NK-92 treated with Interleukin-12 subunit alpha and Interleukin-12 subunit beta, amount 100 ng/mL, for 24 hours (cell line): ENCODE measurements around the gene GTSE1.

Experiments used
- DNase-seq: peaks from one replicate; lab custom pipeline; 2025; lab: John Stamatoyannopoulos, UW

Gene GTSE1

DNA sequence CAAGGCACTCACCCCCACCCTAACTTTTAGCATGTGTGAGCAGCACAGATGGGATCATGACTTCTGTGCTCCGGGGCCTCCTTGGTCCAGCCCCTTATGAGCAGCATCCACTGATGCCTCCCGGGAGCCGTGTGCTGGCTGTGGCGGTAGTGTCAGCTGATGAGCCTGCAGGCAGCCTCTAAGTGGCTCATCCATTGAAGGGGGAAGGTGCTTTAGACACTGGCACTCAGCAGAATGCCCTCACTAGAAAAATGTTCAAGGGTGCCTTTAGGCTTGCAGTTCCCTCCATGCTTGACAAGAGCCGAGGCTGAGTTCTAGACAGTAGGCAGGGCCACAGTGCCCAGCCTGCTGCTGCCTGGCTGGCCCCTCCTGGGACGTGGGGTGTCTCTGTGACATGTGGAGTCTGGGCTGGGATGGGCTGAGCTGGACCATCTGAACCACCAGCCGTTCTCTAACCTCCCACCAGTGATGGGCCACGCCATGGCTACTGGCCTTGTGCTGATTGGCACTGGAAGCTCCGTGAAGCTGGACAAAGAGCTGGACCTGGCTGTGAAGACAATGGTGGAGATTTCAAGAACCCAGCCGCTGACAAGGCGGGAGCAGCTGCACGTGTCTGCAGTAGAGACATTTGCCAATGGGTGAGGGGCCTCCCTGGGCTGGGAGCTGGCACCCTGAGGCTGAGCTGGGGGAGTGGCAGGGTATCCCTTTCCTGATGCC, 23.1 kb upstream of the GTSE1 start:
- DNase-seq: no peak

DNA sequence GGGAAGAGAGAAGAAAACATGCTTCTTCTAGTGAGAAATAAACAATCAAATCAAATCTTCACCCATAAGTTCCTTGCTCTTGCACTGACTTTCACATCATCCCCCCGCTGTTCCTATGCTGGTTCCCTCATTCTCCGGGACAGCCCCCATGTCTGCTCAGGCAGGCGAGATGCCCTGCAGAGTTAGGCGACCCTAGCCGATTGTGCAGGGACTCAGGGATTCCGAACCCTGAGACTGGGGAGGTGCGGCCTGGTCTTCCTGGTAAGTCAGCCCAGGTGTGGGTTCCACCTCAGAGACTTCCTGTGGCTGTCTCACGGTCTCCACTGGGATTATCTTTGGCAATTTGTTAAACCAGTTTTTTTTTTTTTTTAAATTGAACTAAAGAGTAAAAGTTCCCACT, 22.3 kb upstream of the GTSE1 start:
- no peak for DNase-seq

DNA sequence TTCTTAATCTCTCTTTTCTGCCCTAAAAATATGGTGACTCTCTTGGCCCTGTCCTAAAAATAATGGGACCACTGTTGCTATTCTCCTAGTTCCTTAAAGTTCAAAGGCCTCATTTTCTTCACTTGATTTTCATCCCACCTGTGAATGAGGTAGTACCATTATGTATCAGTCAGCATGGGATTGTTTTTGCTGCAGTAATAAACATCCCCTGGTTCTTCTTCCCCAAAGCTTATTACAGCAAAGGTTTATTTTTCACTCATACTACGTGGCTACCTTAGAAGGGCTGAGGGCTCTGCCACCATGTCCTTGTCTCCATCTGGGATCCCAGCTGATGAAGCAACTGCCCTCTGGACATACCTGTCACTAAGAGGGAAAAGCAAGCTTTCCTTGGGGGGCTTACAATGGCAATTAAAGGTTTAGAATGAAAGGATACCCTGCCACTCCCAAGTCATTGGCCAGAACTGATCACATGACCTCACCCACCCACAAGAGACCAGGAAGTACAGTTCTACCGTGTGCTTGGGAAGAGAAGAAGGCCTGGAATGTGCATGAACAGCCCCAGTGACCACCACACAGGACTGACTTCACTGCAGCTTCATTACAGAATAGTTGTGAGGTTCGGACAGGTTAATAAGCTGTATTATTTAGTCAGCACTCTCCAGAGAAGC, 21.1 kb upstream of the GTSE1 start:
- no peak for DNase-seq

DNA sequence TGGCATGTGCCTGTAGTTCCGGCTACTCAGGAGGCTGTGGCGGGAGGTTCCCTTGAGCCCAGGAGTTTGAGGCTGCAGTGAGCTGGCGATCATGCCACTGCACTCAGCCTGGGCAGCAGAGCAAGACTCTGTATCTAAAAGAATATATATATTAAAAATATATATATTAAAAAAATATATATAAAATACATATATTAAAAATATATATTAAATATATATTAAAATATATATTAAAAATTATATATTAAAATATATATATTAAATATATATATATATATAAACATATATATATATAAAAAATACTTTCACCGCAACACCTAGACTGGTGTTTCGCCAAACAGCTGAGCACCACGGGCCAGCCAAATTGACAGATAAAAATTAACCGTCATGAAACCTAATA, 20.1 kb upstream of the GTSE1 start:
- no peak for DNase-seq

DNA sequence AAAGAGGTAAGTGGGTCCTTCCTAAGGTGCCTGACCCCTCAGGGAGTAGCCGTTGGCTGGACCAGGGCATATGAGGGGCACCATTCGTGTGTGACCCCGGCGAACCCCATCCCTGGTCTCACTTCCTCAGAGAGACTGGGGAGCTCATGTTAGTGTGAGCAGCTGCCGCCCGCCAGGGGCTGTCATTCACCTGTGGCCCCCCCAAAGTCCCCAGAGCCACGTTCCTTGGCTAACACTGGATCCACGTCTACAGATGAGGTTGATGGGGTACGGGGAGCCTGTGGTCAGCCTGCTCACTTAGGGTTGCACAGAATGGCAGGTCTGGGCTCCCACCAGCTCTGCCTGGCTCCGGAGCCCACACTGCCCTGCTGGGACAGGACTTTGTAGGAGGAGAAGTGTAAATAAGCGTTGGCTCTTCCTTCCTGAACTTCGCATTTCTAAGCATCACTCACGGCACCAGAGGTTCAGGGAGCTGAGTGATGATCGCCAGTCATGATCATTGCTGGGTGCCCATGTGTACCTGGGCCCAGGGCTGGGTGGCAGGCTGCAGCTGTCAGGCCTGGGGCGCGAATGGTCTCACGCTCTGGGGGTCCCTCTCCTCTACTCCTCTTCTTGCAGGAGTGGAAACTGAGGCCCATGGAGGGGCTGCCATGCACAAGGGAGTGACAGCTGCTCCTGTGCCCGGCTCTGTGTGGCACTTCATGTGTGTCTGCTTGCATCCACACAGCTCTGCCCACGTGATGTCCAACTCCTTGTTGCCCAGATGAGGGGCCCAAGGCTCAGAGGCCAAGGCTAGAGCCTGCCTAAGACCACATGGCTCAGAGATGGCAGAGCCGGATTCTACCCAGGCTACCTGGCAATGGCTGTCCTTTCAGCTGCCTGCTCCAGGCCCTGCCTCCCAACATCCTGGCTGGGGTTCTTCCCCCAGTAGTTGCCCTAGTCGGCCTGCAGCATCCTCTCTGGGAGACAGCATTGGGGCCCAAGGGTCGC, 17.7 kb upstream of the GTSE1 start:
- no peak for DNase-seq

DNA sequence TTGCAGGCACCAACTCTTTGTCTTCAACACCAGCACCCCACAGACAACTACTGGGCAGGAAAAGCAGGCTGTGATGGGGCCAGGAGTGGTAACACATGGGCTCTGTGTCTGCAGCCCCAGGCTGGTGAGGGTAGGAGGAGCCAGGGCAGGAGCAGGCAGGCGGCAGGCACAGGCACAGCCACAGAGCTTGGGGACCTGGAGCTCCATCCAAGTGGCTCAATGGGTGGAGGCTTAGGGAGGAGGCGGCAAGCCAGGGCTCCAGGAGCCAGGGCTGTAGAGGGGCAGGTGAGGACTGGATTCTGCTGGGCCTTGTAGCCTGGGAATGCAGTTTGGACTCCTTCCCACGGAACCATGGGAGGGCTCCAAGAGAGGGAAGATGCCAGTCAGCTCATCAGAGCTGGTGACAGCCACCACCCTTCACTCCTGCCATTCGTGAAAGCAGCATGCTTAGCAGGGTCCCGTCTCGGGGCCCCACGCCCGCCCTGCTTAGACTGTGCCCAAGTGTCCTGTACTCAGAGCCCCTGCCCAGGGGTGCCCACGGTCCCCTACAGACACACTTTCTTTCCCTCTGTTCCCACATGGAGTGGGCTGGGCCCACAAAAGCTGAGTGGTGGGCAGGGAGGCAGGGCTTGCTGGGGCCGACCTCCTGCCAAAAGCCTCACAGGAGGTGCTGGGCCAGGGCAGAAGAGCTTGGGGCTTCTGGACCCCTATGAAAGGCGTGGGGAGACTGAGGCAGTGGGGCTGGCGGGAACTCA, 16.4 kb upstream of the GTSE1 start:
- DNase-seq: no peak

DNA sequence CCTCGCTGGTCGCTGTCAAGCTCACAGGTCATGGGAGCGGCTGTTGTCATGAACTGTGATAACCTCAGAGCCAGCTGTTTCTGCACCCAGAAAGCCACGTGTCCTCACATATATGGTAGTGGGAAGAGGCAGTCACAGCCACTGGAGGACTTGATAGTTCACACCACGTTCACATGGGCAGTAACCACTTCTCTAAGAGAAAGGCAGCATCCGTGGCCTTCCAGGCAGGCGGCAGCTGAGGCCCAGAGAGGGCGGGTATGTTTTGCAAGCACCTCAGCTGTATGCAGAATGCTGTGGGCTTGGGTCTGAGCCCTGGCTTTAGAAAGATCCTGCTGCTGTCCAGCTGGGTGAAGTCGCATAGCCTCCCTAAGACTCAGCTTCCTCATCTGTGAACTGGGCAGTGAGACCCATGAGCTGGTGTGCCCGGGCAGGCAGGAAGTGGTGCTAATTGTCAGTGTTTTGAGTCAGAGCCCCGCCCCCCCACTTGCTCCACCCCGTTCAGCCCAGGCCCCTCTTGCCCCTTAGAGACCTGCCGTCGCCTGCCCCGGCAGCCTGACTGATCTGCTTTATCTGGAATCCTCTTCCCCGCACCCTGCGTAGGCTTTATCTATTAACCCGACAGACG, 15.6 kb upstream of the GTSE1 start:
- peak; percentile 37 for DNase-seq

DNA sequence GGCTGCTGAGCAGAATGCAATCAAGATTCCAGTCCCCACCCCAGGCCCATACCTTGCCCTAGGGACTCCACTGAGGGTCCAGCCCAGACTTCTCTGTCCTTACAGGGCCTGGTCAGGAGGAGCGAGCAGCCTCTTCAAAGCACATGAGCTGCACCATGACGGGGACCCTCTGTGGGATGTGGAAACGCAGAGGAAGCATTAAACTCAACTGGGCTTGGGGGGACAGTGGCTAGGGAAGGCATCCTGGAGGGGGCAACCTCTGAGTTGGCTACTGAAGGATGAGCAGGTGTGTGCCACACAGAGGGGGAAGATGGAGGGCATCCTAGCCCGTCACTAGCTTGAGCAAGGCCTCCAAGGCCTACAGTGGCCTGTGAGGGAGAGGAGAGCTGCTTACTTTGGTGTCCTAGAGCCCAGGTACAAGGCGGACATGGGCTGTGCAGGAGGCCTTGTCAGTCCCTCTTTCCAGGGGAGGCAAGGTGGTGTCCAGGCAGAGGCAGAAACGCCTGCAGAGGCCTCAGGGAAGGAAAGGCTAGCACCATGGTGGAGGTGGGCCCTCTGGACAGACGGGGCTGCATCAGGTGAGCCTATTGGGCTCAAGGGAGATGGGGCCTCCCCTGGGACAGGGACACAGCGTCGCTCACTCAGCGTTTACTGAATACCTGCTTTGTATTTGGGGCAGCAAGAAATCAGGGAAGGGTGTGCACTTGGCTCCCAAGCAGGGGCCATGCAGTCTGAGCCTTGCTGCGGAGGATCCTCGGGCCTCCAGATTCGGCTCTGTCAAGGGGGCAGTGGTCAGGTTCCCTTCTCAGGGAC, 14.6 kb upstream of the GTSE1 start:
- DNase-seq: no peak

DNA sequence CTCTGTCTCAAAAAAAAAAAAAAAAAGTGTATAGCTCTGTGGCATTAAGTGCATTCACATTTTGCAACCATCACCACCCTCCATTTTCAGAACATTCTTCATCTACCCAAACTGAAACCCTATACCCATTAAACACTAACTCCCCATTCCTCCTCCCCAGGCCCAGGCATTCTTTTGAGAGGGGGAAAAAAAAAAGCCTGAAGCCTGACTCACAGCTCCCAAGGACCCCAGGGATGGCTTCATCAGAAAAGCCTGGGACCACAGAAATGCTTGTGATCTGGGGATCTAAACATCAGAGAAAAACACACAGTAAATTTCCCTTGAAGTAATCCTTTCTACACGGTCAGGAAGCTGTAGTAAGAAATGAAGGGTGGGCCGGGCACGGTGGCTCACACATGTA, 10.7 kb upstream of the GTSE1 start:
- DNase-seq: no peak

DNA sequence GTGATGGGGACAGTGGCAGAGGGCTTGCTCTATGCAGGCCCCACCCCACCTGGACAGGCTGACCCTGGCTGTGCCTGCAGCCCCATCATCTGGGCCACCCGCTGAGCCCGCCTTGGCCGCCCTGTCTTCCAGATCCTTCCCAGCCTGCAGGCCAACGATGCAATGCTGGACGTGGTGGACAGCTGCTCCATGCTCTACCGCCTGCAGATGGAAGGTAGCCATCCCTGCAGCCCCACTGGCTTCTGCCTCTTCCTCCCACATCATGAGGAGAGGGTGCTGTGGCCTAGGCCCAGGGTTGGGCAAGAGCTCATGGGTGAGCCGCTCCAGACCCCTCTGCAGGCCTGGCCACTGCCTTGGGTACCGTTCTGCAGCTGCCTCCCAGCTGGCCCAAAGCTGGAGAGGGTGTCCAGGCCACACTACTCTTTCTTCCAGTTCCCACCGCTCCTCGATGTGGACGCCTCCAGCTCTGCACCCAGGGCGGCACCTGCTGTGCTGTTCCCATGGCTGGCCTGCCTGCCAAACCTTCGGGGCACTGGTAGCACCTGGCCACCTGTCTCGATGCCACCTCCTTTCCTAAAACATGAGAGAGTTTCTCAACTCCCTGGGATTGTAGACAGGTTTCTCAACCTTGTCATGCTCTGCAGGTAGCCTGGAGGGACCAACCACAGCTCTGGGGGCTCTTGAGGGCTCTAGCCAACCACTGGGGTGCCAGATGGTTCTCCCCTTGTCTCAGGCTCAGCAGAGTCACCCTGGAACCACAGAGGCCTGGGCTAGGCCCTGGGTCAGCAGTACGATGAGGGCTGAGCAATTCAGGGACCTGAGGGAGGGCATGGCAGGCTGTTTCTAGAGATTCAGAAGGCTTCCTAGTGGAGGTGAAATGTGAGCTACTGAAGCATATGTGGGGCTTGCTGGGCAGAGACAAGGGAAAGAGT, 9.5 kb upstream of the GTSE1 start:
- DNase-seq: no peak

DNA sequence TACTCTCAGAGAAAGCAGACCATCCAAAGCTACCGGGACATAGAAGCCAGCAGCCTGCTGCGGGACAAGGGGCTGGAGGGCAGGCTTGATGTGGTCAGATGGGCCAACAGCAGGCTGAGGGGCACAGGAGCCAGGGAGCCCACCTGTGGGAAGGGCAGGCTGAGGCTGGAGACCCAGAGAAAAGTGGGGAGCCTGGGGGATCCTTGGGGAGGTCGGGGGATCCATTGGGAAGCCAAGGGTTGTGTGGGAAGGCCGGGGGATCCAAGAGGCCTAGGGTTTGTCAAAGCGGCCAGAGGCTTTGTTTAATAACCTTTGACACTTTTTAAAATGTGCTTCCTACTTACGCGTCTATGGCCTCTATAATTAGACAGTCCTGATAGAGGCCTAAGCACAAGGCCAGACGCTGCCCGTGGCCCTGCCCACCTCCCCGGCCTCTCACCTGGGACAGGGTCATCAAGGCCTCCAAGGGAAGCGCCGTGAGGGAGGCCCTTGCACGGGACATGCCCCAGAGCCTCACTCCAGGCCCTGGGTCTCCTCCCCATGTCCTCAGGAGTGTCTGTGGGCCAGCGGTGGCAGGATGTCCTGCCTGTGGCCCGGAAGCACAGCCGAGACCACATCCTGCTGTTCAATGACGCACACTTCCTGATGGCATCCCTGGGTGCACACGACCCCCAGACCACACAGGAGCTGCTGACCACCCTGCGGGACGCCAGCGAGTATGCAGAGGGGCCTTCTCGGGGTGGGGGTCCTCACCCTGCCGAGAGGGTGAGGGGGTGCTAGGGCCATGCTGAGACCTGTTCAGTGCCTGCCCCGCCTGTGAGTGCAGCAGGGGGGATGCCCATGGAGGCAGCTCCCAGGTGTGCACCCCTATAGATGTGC, 8.6 kb upstream of the GTSE1 start:
- DNase-seq: peak; percentile 72

DNA sequence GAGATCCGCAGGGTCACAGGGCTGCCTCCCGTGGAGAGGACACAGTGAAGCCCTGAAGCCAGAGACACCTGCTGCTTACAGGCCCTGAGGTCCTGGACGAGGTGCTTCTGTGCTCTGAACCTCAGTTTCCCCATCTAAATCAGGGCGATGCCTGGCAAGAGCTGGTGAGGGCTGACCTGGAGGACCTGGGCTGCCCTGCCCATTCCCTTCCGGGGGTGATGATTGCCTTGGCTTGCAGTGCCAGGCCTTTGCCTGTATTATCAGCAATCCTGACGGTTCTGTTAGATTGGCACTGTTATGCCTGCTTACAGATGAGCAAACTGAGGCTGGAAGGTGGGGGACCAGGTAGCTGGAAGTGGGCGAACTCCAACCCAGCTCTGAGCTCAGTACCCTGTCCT, 7.8 kb upstream of the GTSE1 start:
- DNase-seq: no peak

DNA sequence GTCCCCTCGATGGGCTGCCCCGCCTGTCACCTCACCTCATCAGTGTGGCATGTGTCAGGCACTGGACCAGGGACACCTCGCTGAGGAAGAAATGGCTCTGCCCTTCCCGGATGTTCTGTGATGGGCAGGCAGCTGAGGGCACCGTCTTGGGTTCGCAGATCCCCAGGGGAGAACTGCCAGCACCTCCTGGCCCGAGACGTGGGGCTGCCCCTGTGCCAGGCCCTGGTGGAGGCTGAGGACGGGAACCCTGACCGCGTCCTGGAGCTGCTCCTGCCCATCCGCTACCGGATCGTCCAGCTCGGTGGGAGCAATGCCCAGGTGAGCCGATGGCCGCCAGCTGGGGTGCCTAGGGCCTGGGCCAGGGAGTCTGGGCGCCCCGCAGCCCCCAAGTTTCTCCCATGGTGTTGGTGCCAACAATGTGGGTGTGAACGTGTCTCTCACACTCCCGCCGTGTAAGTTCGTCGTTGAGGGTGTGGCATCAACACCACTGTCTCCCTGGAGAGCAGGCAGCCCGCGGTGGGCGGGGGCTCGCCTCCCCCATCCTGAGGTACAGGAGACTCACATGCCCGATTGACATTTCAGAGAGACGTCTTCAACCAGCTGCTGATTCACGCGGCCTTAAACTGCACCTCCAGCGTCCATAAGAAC, 7.3 kb upstream of the GTSE1 start:
- no peak for DNase-seq

DNA sequence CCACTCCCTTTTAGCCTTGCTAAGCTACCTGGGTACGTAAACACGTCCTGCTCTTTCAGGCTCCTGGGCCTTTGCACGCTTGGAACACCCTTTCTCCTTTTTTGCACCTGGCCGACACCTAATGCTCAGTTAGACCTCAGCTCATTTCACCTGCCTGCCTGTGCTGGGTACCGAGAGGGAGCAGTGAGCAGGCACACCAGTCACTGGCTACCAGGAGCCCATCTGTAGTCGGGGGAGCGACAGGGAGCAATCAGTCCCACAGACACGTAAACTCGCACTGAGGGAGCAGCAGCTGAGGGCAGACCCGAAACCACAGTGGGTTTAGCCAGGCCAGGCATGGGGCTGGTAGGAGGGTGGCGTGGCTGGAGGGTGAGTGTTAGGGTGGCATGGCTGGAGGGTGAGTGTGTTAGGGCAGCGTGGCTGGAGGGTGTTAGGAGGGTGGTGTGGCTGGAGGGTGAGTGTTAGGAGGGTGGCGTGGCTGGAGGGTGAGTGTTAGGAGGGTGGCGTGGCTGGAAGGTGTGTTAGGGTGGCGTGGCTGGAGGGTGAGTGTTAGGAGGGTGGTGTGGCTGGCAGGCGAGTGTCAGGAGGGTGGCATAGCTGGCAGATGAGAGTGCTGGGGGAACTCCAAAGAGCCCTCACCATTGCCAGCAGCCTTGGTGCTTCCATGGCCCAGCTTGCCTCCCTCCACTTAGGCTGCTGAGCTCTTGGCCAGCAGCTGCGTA, 6.4 kb upstream of the GTSE1 start:
- DNase-seq: no peak

DNA sequence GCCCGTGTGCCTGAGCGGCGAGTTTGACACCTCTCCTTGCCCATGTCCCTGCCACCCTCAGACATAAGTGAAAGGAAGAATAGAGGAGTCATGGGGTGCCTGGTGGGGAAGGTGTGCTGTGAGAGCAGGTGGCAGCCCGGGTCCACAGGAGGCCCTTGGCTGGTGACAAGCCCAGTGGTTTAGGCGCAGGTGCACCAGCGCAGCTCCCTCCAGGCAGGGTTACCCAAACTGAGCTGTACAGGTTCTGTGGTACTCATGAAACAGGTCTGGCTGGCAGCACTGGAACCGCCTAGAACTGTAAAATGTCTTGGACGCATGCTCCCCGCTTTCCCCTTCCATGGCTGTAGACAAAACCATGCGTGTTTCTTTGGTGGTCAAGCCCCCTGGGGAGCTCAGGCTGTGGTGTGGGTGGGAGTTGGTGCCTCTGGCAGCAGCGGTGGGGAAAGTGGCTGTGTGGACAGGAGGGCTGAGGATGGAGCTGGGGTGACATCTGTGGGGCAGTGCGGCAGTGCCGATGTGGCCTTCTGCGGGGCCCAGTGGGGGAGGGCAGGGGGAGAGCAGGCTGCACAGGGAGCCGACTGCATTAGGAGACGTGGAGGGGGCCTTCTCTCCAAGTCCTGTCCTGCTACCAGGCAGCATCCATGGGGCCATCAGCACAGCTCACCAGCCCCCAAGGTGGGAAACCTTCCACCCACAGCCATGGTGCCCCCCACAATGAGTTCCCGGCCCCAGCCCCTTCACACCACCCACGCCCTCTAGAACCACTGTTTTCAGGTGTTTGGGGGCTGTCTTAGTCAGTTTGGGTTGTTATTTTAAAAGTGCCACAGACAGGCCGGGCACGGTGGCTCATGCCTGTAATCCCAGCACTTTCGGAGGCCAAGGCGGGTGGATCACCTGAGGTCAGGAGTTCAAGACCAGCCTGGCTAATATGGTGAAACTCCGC, 5.6 kb upstream of the GTSE1 start:
- DNase-seq: no peak

DNA sequence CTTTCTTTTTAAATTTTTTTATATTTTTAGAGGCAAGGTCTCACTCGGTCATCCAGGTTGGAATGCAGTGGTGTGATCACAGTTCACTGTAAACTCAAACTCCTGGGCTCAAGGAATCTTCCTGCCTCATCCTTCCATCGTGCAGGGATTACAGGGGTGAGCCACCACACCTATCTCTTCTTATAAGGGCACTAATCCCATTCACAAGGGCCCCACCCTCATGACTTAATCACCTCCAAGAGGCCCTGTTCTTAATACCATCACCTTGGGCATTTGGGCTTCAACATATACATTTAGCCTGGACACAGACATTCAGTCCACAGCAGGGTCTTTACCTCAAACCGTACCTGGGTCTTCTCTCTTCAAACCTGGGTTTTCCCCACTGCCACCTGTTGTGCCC, 4.5 kb upstream of the GTSE1 start:
- DNase-seq: no peak
